Measurements from ENCODE around the gene SLC19A1.

DNA sequence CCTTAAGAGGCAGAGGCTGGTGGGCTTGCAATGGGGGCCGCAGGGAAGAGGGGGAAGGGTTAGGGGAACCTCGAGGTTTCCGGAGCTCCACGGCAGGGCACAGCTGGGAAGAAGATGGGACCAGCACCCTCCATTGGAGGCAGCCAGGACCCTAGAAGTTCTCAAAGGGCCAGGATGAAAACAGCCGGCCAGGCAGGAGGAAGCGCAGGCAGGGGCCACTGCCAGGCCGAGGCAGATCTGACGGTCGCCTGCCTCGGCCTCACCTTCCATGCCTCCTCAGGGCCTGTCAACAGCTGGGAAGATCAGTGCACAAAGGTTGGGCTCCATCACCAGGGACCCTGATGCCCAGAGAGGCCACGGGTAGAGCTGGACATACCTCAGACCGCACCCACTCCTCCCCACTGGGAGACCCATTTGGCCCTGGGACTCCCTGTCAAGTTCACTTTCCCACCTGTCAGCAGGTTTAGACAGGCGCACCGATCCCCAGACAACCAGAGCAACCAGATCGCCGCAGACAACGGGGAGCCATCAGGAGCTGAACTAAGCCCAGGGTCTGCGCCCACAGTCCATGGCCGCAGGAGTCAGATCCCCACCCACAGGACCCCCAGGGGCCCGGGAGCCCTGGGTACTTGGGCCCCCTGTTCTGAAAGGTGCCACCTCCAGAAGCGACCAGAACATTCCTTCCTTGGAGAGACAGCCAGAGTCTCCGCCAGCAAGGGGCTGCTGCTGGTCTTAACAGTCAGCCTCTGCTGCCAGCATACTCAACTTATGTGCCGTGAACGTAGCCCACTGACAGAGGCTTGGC lies 2.2 kb downstream of the SLC19A1 start:
- TF ChIP-seq, protein P1, sequence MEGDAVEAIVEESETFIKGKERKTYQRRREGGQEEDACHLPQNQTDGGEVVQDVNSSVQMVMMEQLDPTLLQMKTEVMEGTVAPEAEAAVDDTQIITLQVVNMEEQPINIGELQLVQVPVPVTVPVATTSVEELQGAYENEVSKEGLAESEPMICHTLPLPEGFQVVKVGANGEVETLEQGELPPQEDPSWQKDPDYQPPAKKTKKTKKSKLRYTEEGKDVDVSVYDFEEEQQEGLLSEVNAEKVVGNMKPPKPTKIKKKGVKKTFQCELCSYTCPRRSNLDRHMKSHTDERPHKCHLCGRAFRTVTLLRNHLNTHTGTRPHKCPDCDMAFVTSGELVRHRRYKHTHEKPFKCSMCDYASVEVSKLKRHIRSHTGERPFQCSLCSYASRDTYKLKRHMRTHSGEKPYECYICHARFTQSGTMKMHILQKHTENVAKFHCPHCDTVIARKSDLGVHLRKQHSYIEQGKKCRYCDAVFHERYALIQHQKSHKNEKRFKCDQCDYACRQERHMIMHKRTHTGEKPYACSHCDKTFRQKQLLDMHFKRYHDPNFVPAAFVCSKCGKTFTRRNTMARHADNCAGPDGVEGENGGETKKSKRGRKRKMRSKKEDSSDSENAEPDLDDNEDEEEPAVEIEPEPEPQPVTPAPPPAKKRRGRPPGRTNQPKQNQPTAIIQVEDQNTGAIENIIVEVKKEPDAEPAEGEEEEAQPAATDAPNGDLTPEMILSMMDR (IDR thresholded peaks at IDR 0.05; ENCODE audit: low read depth, low read length, missing input control): no peak
- TF ChIP-seq RAD21 (IDR thresholded peaks at IDR 0.05): no peak
- TF ChIP-seq, protein P2, sequence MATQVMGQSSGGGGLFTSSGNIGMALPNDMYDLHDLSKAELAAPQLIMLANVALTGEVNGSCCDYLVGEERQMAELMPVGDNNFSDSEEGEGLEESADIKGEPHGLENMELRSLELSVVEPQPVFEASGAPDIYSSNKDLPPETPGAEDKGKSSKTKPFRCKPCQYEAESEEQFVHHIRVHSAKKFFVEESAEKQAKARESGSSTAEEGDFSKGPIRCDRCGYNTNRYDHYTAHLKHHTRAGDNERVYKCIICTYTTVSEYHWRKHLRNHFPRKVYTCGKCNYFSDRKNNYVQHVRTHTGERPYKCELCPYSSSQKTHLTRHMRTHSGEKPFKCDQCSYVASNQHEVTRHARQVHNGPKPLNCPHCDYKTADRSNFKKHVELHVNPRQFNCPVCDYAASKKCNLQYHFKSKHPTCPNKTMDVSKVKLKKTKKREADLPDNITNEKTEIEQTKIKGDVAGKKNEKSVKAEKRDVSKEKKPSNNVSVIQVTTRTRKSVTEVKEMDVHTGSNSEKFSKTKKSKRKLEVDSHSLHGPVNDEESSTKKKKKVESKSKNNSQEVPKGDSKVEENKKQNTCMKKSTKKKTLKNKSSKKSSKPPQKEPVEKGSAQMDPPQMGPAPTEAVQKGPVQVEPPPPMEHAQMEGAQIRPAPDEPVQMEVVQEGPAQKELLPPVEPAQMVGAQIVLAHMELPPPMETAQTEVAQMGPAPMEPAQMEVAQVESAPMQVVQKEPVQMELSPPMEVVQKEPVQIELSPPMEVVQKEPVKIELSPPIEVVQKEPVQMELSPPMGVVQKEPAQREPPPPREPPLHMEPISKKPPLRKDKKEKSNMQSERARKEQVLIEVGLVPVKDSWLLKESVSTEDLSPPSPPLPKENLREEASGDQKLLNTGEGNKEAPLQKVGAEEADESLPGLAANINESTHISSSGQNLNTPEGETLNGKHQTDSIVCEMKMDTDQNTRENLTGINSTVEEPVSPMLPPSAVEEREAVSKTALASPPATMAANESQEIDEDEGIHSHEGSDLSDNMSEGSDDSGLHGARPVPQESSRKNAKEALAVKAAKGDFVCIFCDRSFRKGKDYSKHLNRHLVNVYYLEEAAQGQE (IDR thresholded peaks at IDR 0.05): no peak
